CD4-positive, alpha-beta T cell treated with Interleukin-17A for 4 hours (primary cell): Measurements from ENCODE around the gene ROM1.
"Not testable (repeated sequence)": the region's sequence is repeated elsewhere in the genome, so short reads cannot be mapped to it uniquely, and the experiment has no call there.

Experiments used
- DNase-seq: peaks from one replicate; pipeline ENCODE4 v3.0.0-alpha.2; 2020; ENCODE audit warnings: mixed read lengths

ROM1 gene

GRCh38 chr11:62650283-62650682 lies 37.2 kb downstream of the ROM1 start:
- DNase-seq, result not testable (repeated sequence)

GRCh38 chr11:62652161-62653006 lies 39.3 kb downstream of the ROM1 start:
- DNase-seq, result peak; percentile 54

DNA sequence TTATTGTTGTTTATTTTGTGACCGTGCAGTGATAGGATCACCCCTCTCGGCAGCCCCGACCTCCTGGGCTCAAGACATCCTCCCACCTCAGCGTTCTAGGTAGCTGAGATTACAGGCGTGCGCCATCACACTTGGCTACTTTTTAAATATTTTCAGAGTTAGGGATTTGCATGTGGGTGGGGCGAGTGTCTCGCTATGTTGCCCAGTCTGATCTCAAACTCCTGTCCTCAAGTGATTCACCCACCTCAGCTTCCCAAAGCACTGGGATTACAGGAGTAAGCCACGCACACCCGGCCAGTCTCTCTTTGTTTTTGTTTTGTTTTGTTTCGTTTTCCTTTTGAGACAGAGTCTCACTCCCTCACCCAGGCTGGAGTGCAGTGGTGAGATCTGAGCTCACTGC lies 41.2 kb downstream of the ROM1 start:
- no peak for DNase-seq

DNA sequence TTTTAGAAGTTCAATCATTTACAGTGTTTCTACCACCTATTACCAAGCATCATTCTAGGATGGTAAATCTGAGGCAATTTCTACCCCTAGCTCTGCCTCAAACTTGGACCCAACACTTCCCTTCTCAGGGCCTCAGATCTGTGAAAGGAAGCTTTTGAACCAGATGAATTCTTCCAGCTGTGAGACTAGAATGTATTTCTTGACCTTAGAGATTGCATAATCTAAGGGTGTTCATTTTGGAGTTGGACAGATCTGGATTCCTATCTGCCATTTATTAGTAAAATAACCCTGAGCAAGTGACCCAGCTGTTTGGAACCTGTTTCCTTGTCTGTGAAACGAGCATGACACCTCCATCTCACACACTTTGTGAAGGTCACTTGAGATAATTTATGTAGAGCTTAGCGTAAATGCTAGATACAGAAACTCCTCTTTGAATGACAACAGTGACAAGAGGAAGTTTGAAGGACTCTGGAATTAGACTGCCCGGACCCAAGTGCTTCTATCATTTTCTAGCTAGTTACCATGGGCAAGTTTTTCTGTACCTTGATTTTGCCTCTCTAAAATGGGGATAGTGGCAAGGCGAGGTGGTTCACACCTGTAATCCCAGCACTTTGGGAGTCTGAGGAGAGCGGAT lies 43.9 kb downstream of the ROM1 start:
- DNase-seq, result no peak

GRCh38 chr11:62664405-62665074 lies 51.5 kb downstream of the ROM1 start:
- DNase-seq, result peak; percentile 60
